Measurements from ENCODE around the gene HEY2.

Gene HEY2

GRCh38 chr6:125745281-125746018, 4.0 kb upstream of the HEY2 start:
- DNase-seq = no peak

- no peak for DNase-seq
These were observed 3.4 kb upstream of the HEY2 start for GRCh38 chr6:125746019-125746414.

GRCh38 chr6:125746731-125747588, 2.5 kb upstream of the HEY2 start:
- DNase-seq = peak; percentile 76

- DNase-seq = peak; percentile 40
These were observed 1.6 kb upstream of the HEY2 start for GRCh38 chr6:125747589-125748405.

GRCh38 chr6:125748406-125749172, 843 bp upstream of the HEY2 start:
- DNase-seq = no peak

- DNase-seq = peak; percentile 18
These were observed 646 bp downstream of the HEY2 start for GRCh38 chr6:125749865-125750691.

GRCh38 chr6:125750692-125751333, 1.4 kb downstream of the HEY2 start:
- DNase-seq = no peak

GRCh38 chr6:125751334-125751916, 2.0 kb downstream of the HEY2 start:
- DNase-seq = no peak

GRCh38 chr6:125752773-125753172, 3.3 kb downstream of the HEY2 start:
- DNase-seq = no peak

GRCh38 chr6:125753218-125753936, 3.9 kb downstream of the HEY2 start:
- DNase-seq = no peak

- DNase-seq = no peak
These were observed 4.5 kb downstream of the HEY2 start for GRCh38 chr6:125753937-125754259.

GRCh38 chr6:125754566-125754965, 5.1 kb downstream of the HEY2 start:
- DNase-seq = no peak

GRCh38 chr6:125759184-125759902, 9.9 kb downstream of the HEY2 start:
- no peak for DNase-seq

GRCh38 chr6:125759959-125760457, 10.6 kb downstream of the HEY2 start:
- no peak for DNase-seq

GRCh38 chr6:125764121-125764671, 14.8 kb downstream of the HEY2 start:
- DNase-seq = no peak

- no peak for DNase-seq
These were observed 16.5 kb downstream of the HEY2 start for GRCh38 chr6:125765944-125766343.

- no peak for DNase-seq
These were observed 17.2 kb downstream of the HEY2 start for GRCh38 chr6:125766641-125767040.

- DNase-seq = no peak
These were observed 19.8 kb downstream of the HEY2 start for GRCh38 chr6:125769147-125769783.
